Fibroblast of lung (primary cell): ENCODE results near the gene NEURL1. TPM values are rescaled to one million over a fixed set of nuclear protein-coding genes. Genes with fewer than 3 reads are reported as not detected.
A peak's percentile ranks its signal among the peaks of the same experiment; 100 is the strongest.

Experiments used
- DNase-seq, 2 donors: peaks; one replicate each; pipeline versions ENCODE4 v3.0.0 to v3.0.0-alpha.2; 2010; ENCODE audit warnings: low read depth in 2 of 2
- H2AFZ ChIP-seq: 2 replicates; pipeline ENCODE4 v1.5.1; 2012; ENCODE audit warnings: low read length, control low read depth, inconsistent platforms
- H3K27ac ChIP-seq: 2 replicates; pipeline ENCODE4 v1.5.1; 2011; ENCODE audit warnings: low read length, control low read depth; ENCODE audit not compliant: insufficient read depth
- H3K27me3 ChIP-seq: 2 replicates; pipeline ENCODE4 v1.5.1; 2011; ENCODE audit warnings: mild to moderate bottlenecking, low read length; ENCODE audit not compliant: control insufficient read depth, insufficient read depth
- H3K36me3 ChIP-seq: 2 replicates; pipeline ENCODE4 v1.5.1; 2011; ENCODE audit warnings: low read length; ENCODE audit not compliant: control insufficient read depth, insufficient read depth
- H3K4me1 ChIP-seq: 2 replicates; pipeline ENCODE4 v1.5.1; 2011; ENCODE audit warnings: low read length; ENCODE audit not compliant: control insufficient read depth, insufficient read depth; ENCODE audit errors: extremely low read depth
- H3K4me2 ChIP-seq: 2 replicates; pipeline ENCODE4 v1.5.1; 2011; ENCODE audit warnings: low read length, control low read depth; ENCODE audit not compliant: insufficient read depth; ENCODE audit errors: extremely low read depth
- H3K4me3 ChIP-seq, 4 experiments: fragments of 200-600 bp in 1 of 4; sonication (generic) in 1 of 4; replicated peaks in 1 of 4; 2 replicates each; pipeline ENCODE4 v1.5.1; 2011 to 2016; ENCODE audit warnings: low read length in 4 of 4, low read depth in 3 of 4, mild to moderate bottlenecking in 3 of 4, control low read depth in 2 of 4, inconsistent platforms in 1 of 4, mixed read lengths in 1 of 4; ENCODE audit not compliant: insufficient read depth in 1 of 4; ENCODE audit errors: control extremely low read depth in 1 of 4
- H3K79me2 ChIP-seq: 2 replicates; pipeline ENCODE4 v1.5.1; 2012; ENCODE audit warnings: mild to moderate bottlenecking, low read length, inconsistent platforms; ENCODE audit not compliant: control insufficient read depth, insufficient read depth
- H3K9ac ChIP-seq: 2 replicates; pipeline ENCODE4 v1.5.1; 2011; ENCODE audit warnings: mild to moderate bottlenecking, low read length, control low read depth; ENCODE audit not compliant: insufficient read depth
- H3K9me3 ChIP-seq: 2 replicates; pipeline ENCODE4 v1.5.1; 2012; ENCODE audit warnings: low read depth, low read length; ENCODE audit not compliant: control insufficient read depth, insufficient read depth
- H4K20me1 ChIP-seq: 2 replicates; pipeline ENCODE4 v1.5.1; 2011; ENCODE audit warnings: low read length; ENCODE audit not compliant: control insufficient read depth, insufficient read depth; ENCODE audit errors: extremely low read depth
- EZH2 ChIP-seq: IDR thresholded peaks from 2 replicates; pipeline ENCODE4 v1.5.1; 2012; ENCODE audit warnings: low read length, control low read depth, mild to moderate bottlenecking; ENCODE audit errors: missing control alignments
- polyA plus RNA-seq, 2 donors: library from polyadenylated mRNA; depleted of rRNA in 1 of 2; stranded (reverse) in 1 of 2; unstranded in 1 of 2; fragments of >200 nt; gene quantifications; 2 replicates each; pipeline ENCODE4 v1.2.1, GENCODE V29; 2011 to 2012; ENCODE audit warnings: missing spikeins in 1 of 2
- total RNA-seq: library from RNA; depleted of rRNA; stranded (reverse); fragments of >200 nt; gene quantifications from 2 replicates; pipeline ENCODE4 v1.2.1, GENCODE V29; 2014
- TF ChIP-seq, protein P1 (sequence below), 2 donors: IDR thresholded peaks in 1 of 2; conservative IDR thresholded peaks in 1 of 2; 1 replicate in 1 of 2; 2 replicates in 1 of 2; pipeline ENCODE4 v1.5.1; 2011 to 2012; ENCODE audit warnings: low read length in 2 of 2, control low read depth in 1 of 2, inconsistent platforms in 1 of 2, low read depth in 1 of 2, mild to moderate bottlenecking in 1 of 2

NEURL1 gene
- total and polyA plus RNA-seq, 2 donors (not counting 1 experiment from before 2014, with no cell fraction given): 0.12 TPM; not detected in 1

DNA sequence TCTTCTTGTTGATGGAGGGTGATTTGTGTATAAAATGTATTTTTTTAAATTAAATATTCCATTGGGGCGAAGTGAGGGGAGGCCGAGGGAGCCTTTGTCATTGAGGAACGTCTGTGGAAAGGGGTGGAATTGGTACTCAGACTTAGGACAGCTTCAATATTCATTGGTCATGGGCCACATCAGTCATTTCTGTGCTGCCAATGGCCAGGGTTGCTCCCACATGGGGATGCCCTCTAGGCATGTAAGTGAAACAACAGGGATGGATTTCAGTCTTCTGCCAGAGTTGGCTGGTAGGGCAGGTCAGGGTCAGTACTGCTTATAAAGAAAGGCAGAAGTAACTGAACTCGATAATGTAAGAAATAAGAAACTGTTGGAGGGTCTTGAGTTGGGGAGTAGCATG is 47.2 kb downstream of the NEURL1 start:
- peak in 1 of 2 donors; percentile 6 for DNase-seq
- no peaks in the 10 kb centered on the region for H3K79me2 ChIP-seq

DNA sequence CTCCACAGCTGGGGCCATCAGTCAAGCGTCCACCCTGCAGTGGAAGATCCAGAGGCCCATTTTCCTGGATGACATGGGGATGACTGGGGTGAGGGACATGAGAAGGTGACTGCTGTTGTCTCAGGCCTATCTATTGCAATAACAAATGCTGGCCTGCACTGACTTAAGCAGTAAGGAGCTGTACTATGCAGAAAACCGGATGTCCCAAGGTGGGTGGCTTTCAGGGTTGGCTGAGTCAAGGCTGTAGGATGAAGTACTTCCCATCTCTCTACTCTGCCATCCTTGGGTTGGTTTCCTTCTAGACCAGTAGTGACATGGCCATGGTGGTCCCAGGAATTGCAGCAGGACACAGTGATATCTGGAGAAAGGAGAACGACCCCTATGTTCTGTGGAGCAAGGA is 48.1 kb downstream of the NEURL1 start:
- no peak overlapping the region for H2AFZ ChIP-seq
- no peaks in the 10 kb centered on the region for H4K20me1 ChIP-seq
- no peaks in the 10 kb centered on the region for H3K36me3 ChIP-seq
- no peak for TF ChIP-seq EZH2
- TF ChIP-seq, protein P1, sequence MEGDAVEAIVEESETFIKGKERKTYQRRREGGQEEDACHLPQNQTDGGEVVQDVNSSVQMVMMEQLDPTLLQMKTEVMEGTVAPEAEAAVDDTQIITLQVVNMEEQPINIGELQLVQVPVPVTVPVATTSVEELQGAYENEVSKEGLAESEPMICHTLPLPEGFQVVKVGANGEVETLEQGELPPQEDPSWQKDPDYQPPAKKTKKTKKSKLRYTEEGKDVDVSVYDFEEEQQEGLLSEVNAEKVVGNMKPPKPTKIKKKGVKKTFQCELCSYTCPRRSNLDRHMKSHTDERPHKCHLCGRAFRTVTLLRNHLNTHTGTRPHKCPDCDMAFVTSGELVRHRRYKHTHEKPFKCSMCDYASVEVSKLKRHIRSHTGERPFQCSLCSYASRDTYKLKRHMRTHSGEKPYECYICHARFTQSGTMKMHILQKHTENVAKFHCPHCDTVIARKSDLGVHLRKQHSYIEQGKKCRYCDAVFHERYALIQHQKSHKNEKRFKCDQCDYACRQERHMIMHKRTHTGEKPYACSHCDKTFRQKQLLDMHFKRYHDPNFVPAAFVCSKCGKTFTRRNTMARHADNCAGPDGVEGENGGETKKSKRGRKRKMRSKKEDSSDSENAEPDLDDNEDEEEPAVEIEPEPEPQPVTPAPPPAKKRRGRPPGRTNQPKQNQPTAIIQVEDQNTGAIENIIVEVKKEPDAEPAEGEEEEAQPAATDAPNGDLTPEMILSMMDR (conservative IDR thresholded peaks at IDR 0.05 in 1 of 2, IDR thresholded peaks at IDR 0.05 in 1 of 2; ENCODE audit: low read depth in 1 of 2, low read length in 2 of 2): no peak
- H3K4me1 ChIP-seq: no peaks in the 10 kb centered on the region
- peaks cover 22% of the 10 kb centered on the region for H3K27me3 ChIP-seq
- no peaks in the 10 kb centered on the region for H3K79me2 ChIP-seq
- no peak overlapping the region for H3K4me3 ChIP-seq
- no peak overlapping the region for H3K4me2 ChIP-seq
- no peak for DNase-seq
- H3K9ac ChIP-seq: no peak overlapping the region
- H3K27ac ChIP-seq: no peak overlapping the region
- H3K9me3 ChIP-seq: no peaks in the 10 kb centered on the region

More for the DNA sequence above, 47.2 kb downstream of the NEURL1 start:
- no peak overlapping the region for H2AFZ ChIP-seq
- TF ChIP-seq EZH2: no peak
- TF ChIP-seq, protein P1 (conservative IDR thresholded peaks at IDR 0.05 in 1 of 2, IDR thresholded peaks at IDR 0.05 in 1 of 2; ENCODE audit: low read depth in 1 of 2, low read length in 2 of 2): no peak
- no peaks in the 10 kb centered on the region for H4K20me1 ChIP-seq
- H3K4me2 ChIP-seq: no peak overlapping the region
- peaks cover 17% of the 10 kb centered on the region for H3K27me3 ChIP-seq
- H3K4me3 ChIP-seq: no peak overlapping the region
- H3K4me1 ChIP-seq: no peaks in the 10 kb centered on the region
- H3K9me3 ChIP-seq: no peaks in the 10 kb centered on the region
- H3K36me3 ChIP-seq: no peaks in the 10 kb centered on the region
- no peak overlapping the region for H3K9ac ChIP-seq
- no peak overlapping the region for H3K27ac ChIP-seq

DNA sequence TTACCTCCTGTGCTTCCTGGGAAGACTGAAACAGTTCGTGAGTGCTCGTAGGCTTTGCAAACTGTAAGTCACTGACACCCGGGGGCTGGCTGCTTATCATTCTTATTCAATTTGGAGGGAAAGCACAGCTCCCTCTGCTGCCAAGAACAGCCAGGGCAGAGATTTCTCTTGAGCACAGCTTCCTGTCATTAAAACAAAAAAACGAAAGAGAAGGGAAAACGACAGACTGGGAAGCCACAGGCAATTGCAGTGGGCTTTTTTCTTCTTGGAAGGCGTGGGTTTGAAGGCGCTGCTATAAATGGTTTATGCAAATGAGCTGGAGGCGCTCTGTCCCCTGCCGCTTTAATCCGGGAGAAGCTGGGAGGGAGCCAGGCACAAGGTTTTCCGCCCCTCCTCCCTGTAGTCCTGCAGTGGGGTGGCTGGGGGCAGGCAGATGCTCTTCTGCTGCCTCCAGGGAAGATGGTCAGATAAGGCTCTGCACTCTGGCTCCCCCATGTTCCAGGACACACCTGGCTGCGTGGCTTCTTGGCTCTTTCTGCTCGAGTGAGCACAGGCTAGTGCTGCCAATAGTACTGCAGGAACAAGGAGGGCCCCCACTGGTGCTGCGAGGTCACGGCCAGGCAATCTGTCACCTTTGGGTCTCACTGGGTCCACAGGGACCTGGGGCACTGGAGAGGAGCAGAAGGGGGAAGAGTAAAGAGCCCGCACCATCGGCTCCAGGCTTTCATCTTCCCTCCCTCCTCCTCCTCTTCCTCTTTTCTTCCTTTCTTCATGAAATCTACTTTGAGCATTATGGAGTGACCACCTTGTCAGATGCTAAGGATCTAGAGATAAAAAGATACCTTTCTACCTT is 49.5 kb downstream of the NEURL1 start:
- Histone ChIP-seq H4K20me1 (no peaks in the 10 kb centered on the region), H3K79me2 (no peaks in the 10 kb centered on the region), H3K4me1 (no peaks in the 10 kb centered on the region), H3K9ac (no peak overlapping the region), H3K27me3 (peaks cover 29% of the 10 kb centered on the region), H2AFZ (peak overlapping the region; percentile 57), H3K36me3 (no peaks in the 10 kb centered on the region), H3K27ac (no peak overlapping the region), H3K9me3 (no peaks in the 10 kb centered on the region), H3K4me2 (peak overlapping the region; percentile 72), H3K4me3 (peak overlapping the region; percentile 28 to 45 (median 40))
- TF ChIP-seq EZH2: peak; percentile 6
- TF ChIP-seq, protein P1 (conservative IDR thresholded peaks at IDR 0.05 in 1 of 2, IDR thresholded peaks at IDR 0.05 in 1 of 2; ENCODE audit: low read depth in 1 of 2, low read length in 2 of 2): peak; percentile 51 to 66
- peak; percentile 33 to 48 for DNase-seq
